Nephron (organoid): ENCODE data around the gene THADA.

Experiments
- H3K27ac Mint-ChIP-seq, 3 experiments: 2 replicates each; pipeline ENCODE4 v1.8.0; 2020; ENCODE audit warnings: mixed read lengths in 3 of 3, mild to moderate bottlenecking in 2 of 3, moderate library complexity in 1 of 3
- H3K27me3 Mint-ChIP-seq: 2 replicates; pipeline ENCODE4 v1.8.0; 2021; ENCODE audit warnings: low read depth, mild to moderate bottlenecking, moderate library complexity, mixed read lengths
- H3K36me3 Mint-ChIP-seq: 2 replicates; pipeline ENCODE4 v1.8.0; 2020; ENCODE audit warnings: low read depth, mixed read lengths
- H3K4me1 Mint-ChIP-seq: 2 replicates; pipeline ENCODE4 v1.8.0; 2020; ENCODE audit warnings: mixed read lengths
- H3K4me3 Mint-ChIP-seq, 3 experiments: 2 replicates each; pipeline ENCODE4 v1.8.0; 2020; ENCODE audit warnings: mild to moderate bottlenecking in 3 of 3, mixed read lengths in 3 of 3, moderate library complexity in 2 of 3
- H3K9me3 Mint-ChIP-seq: 2 replicates; pipeline ENCODE4 v1.8.0; 2020; ENCODE audit warnings: mixed read lengths
- CTCF ChIP-seq, 3 experiments: fragments of 200-600 bp; sonication (generic); IDR thresholded peaks; one replicate each; pipeline ENCODE4 v1.5.0; 2021; ENCODE audit warnings: antibody characterized with exemption in 3 of 3; ENCODE audit not compliant: unreplicated experiment in 3 of 3

The THADA gene

GRCh38 chr2:43469713-43470112 lies 126.1 kb downstream of the THADA start:
- no peak for TF ChIP-seq CTCF (IDR thresholded peaks at IDR 0.05; ENCODE audit: unreplicated experiment in 3 of 3)
- Mint-ChIP-seq H3K27ac (peak overlapping the region; percentile 12 to 69 (median 33)), H3K4me3 (no peak overlapping the region), H3K27me3 (no peaks in the 10 kb centered on the region), H3K9me3 (no peaks in the 10 kb centered on the region), H3K4me1 (peaks cover 54% of the 10 kb centered on the region), H3K36me3 (peaks cover 13% of the 10 kb centered on the region)

DNA sequence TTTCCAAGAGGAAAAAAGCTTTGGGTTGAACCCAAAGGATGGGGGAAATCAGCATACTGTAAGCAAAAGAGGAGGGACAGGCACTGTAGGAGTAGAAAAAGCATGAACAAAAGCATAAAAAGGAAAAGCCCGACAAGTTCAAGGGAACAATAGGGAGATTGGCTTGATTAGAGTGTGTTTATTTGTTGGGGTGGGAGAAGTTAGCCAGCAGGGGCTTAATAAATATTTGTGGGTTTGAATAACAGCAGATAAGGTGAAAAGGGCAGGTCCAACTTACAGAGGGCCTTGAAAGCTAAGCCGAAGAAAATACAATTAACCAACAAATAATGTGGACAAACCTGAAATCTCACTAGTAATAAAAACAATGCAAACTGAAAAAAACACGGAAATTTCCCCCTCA lies 126.7 kb downstream of the THADA start:
- Mint-ChIP-seq H3K4me3 (no peak overlapping the region), H3K9me3 (no peaks in the 10 kb centered on the region), H3K27ac (peak overlapping the region; percentile 33 to 83 (median 69)), H3K4me1 (peaks cover 54% of the 10 kb centered on the region), H3K36me3 (peaks cover 13% of the 10 kb centered on the region), H3K27me3 (no peaks in the 10 kb centered on the region)
- TF ChIP-seq CTCF (IDR thresholded peaks at IDR 0.05; ENCODE audit: unreplicated experiment in 3 of 3) = no peak

DNA sequence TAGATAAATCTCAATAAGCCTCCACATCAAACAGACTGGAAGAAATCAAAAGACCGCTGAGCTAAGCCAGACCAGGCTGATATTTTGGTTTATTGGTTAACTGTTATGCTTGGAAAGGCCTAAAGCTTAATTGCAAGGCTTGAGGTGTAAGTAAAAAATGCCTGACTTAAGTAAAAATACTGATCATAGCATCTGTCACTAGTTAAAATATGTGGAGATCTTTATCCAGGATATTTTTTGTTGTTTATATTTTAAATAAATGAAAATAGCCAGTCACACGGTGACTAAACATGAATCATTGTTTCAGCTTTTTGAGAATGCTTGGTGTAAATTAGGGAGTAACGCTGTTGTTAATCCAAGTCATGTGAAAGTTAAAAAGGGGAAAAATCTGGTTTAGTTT lies 127.9 kb downstream of the THADA start:
- no peak for TF ChIP-seq CTCF (IDR thresholded peaks at IDR 0.05; ENCODE audit: unreplicated experiment in 3 of 3)
- Mint-ChIP-seq H3K4me1 (peaks cover 54% of the 10 kb centered on the region), H3K27me3 (no peaks in the 10 kb centered on the region)

GRCh38 chr2:43465234-43465633 lies 130.6 kb downstream of the THADA start:
- Mint-ChIP-seq H3K27me3 (no peaks in the 10 kb centered on the region), H3K4me3 (no peak overlapping the region), H3K4me1 (peaks cover 68% of the 10 kb centered on the region), H3K27ac (peak overlapping the region; percentile 94 to 99 (median 95)), H3K9me3 (no peaks in the 10 kb centered on the region), H3K36me3 (peaks cover 4% of the 10 kb centered on the region)
- TF ChIP-seq CTCF (IDR thresholded peaks at IDR 0.05; ENCODE audit: unreplicated experiment in 3 of 3) = no peak

More for the DNA sequence above, 127.9 kb downstream of the THADA start:
- Mint-ChIP-seq H3K4me3 (no peak overlapping the region), H3K9me3 (no peaks in the 10 kb centered on the region), H3K27ac (peak overlapping the region; percentile 33 to 83 (median 69)), H3K36me3 (peaks cover 13% of the 10 kb centered on the region)

DNA sequence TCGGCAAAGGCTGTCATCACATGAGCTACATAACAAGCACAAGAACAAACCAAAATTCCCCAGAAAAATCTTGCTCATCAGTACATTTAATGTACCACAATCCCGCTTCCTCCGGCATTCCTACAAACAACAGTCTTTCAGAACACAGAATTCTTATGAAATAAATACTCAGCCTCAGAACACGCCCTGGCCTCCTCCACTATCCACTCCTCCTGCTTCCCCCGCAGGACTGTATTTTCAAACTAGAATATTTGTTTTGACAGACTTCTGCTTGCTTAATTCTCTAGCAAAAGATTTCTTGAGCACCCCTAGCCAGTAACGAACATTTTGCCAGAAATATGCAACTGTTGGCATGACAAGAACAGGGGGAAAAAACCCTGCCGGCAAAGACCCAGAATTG lies 131.2 kb downstream of the THADA start:
- no peaks in the 10 kb centered on the region for H3K27me3 Mint-ChIP-seq
- peak overlapping the region; percentile 13 to 34 (median 17) for H3K4me3 Mint-ChIP-seq
- H3K27ac Mint-ChIP-seq = peak overlapping the region; percentile 94 to 99 (median 95)
- peaks cover 4% of the 10 kb centered on the region for H3K36me3 Mint-ChIP-seq
- H3K9me3 Mint-ChIP-seq = no peaks in the 10 kb centered on the region
- H3K4me1 Mint-ChIP-seq = peaks cover 68% of the 10 kb centered on the region
- TF ChIP-seq CTCF (IDR thresholded peaks at IDR 0.05; ENCODE audit: unreplicated experiment in 3 of 3) = no peak

- H3K27me3 Mint-ChIP-seq = no peaks in the 10 kb centered on the region
- H3K4me3 Mint-ChIP-seq = peak overlapping the region in 2 of 3 experiments; percentile 11 to 29
- H3K4me1 Mint-ChIP-seq = peaks cover 61% of the 10 kb centered on the region
- H3K27ac Mint-ChIP-seq = peak overlapping the region; percentile 89 to 95 (median 94)
- H3K9me3 Mint-ChIP-seq = no peaks in the 10 kb centered on the region
- no peak for TF ChIP-seq CTCF (IDR thresholded peaks at IDR 0.05; ENCODE audit: unreplicated experiment in 3 of 3)
- peaks cover 4% of the 10 kb centered on the region for H3K36me3 Mint-ChIP-seq
These were observed 132.8 kb downstream of the THADA start for GRCh38 chr2:43462866-43463641.
